Measurements from ENCODE around the gene GALNT11. TPM values are rescaled to one million over a fixed set of nuclear protein-coding genes. Genes with fewer than 3 reads are reported as not detected.

Gene GALNT11
- total RNA-seq, 2 experiments from 2014 or later: 22.4 to 22.8 TPM

GRCh38 chr7:152048051-152048450 lies 22.6 kb downstream of the GALNT11 start:
- Mint-ChIP-seq H3K4me3 (no peak overlapping the region), H3K9me3 (peaks cover 39% of the 10 kb centered on the region), H3K27me3 (no peaks in the 10 kb centered on the region), H3K36me3 (ENCODE audit: low read depth) (peaks cover 44% of the 10 kb centered on the region), H3K4me1 (ENCODE audit: low read depth) (peaks cover 31% of the 10 kb centered on the region), H3K27ac (no peak overlapping the region)
- DNase-seq: no peak
- ChIA-PET CTCF (no interaction called here), POLR2A (no interaction called here)
- no peak for TF ChIP-seq CTCF (IDR thresholded peaks at IDR 0.05)
- no peak for ATAC-seq
- intact Hi-C loops (cut with micrococcal nuclease): no loop called here

- Mint-ChIP-seq H3K9me3 (peaks cover 19% of the 10 kb centered on the region), H3K27me3 (no peaks in the 10 kb centered on the region), H3K4me3 (no peak overlapping the region), H3K4me1 (ENCODE audit: low read depth) (peaks cover 26% of the 10 kb centered on the region), H3K27ac (no peak overlapping the region), H3K36me3 (ENCODE audit: low read depth) (peaks cover 28% of the 10 kb centered on the region)
- POLR2A ChIA-PET: no interaction called here
- no peak for TF ChIP-seq CTCF (IDR thresholded peaks at IDR 0.05)
- ATAC-seq: no peak
- CTCF ChIA-PET: no interaction called here
- intact Hi-C loops (cut with micrococcal nuclease): no loop called here
- DNase-seq: no peak
Measured at GRCh38 chr7:152050547-152050971, 25.1 kb downstream of the GALNT11 start.

- Mint-ChIP-seq H3K27ac (no peak overlapping the region), H3K4me3 (no peak overlapping the region), H3K9me3 (peaks cover 6% of the 10 kb centered on the region), H3K4me1 (ENCODE audit: low read depth) (peaks cover 15% of the 10 kb centered on the region), H3K27me3 (no peaks in the 10 kb centered on the region), H3K36me3 (ENCODE audit: low read depth) (peaks cover 15% of the 10 kb centered on the region)
- ATAC-seq (no peak), DNase-seq (no peak)
- TF ChIP-seq CTCF (IDR thresholded peaks at IDR 0.05): no peak
- intact Hi-C loops (cut with micrococcal nuclease): no loop called here
- ChIA-PET CTCF (no interaction called here), POLR2A (no interaction called here)
Measured at GRCh38 chr7:152051968-152052367, 26.5 kb downstream of the GALNT11 start.

- CTCF ChIA-PET: no interaction called here
- intact Hi-C loops (cut with micrococcal nuclease): no loop called here
- ATAC-seq: no peak
- POLR2A ChIA-PET: no interaction called here
- Mint-ChIP-seq H3K4me1 (ENCODE audit: low read depth) (peaks cover 15% of the 10 kb centered on the region), H3K36me3 (ENCODE audit: low read depth) (peaks cover 14% of the 10 kb centered on the region), H3K27me3 (no peaks in the 10 kb centered on the region), H3K9me3 (peaks cover 6% of the 10 kb centered on the region), H3K27ac (no peak overlapping the region), H3K4me3 (no peak overlapping the region)
- no peak for TF ChIP-seq CTCF (IDR thresholded peaks at IDR 0.05)
- no peak for DNase-seq
Measured at GRCh38 chr7:152052771-152053170, 27.3 kb downstream of the GALNT11 start.

GRCh38 chr7:152054367-152055230 lies 29.1 kb downstream of the GALNT11 start:
- intact Hi-C loops (cut with micrococcal nuclease): no loop called here
- TF ChIP-seq CTCF (IDR thresholded peaks at IDR 0.05): no peak
- H3K9me3 Mint-ChIP-seq: no peaks in the 10 kb centered on the region
- peaks cover 10% of the 10 kb centered on the region for H3K36me3 Mint-ChIP-seq (ENCODE audit: low read depth)
- no peak overlapping the region for H3K27ac Mint-ChIP-seq
- H3K27me3 Mint-ChIP-seq: no peaks in the 10 kb centered on the region
- ChIA-PET POLR2A (no interaction called here), CTCF (no interaction called here)
- no peak for DNase-seq
- peaks cover 6% of the 10 kb centered on the region for H3K4me1 Mint-ChIP-seq (ENCODE audit: low read depth)
- ATAC-seq: no peak
- no peak overlapping the region for H3K4me3 Mint-ChIP-seq
